GM12878 (cell line): ENCODE data around the gene KCNIP3.

ENCODE experiments used
- JUNB ChIP-seq: IDR thresholded peaks from 2 replicates; pipeline ENCODE4 v1.6.1; 2016; ENCODE audit warnings: antibody characterized with exemption, mild to moderate bottlenecking
- TAF1 ChIP-seq: IDR thresholded peaks from 2 replicates; pipeline ENCODE4 v1.6.1; 2011; ENCODE audit warnings: mild to moderate bottlenecking, low read depth, low read length, borderline replicate concordance

DNA sequence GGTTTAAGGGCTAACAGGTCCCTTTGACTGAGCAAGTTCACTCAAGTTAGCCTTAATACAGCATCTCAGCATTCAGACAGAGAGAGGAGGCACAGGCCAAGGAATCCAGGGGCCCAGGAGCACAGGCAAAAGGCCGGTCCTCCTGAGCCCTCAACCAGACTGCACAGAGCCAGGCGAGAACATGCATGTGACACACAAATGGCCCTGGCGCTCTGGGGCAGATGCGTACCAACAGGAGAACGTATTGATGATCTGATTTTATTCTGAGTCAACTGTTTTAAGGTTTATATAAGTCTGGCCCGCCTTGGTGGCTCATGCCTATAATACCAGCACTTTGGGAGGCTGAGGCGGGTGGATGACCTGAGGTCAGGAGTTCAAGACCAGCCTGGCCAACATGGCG, 34.9 kb downstream of the KCNIP3 start:
- no peak for TF ChIP-seq JUNB
- TF ChIP-seq TAF1: no peak
